Astrocyte (in vitro differentiated cells and primary cell): ENCODE measurements around the gene RAB8A.

Source experiments
- EZH2 ChIP-seq: IDR thresholded peaks from 2 replicates; pipeline ENCODE4 v1.6.1; 2012; ENCODE audit warnings: mild to moderate bottlenecking, low read length, inconsistent platforms; ENCODE audit not compliant: insufficient read depth
- TF ChIP-seq, protein P1 (sequence below): IDR thresholded peaks from 2 replicates; pipeline ENCODE4 v1.5.1; 2011; ENCODE audit warnings: low read depth, mild to moderate bottlenecking, inconsistent platforms, low read length, moderate library complexity; ENCODE audit not compliant: insufficient read depth

DNA sequence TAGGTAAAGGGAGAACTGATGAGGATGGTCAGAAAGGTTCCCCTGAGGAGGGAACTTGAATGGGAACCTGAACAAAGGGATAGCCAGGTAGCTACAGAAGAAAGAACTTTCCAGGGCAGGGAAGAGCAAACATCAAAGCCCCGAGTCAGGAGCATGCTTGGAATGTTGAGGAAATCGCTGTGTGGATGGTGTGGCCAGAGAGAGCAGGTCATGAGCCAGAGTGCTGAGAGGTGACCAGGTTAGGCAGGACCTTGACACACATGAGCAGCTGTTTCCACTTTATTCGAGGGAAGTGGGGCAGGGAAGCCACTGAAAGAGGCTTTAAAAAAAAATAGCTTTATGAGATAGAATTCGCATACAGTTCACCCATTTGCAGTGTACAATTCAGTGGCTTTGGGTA is 4.4 kb downstream of the RAB8A start:
- TF ChIP-seq, protein P1, sequence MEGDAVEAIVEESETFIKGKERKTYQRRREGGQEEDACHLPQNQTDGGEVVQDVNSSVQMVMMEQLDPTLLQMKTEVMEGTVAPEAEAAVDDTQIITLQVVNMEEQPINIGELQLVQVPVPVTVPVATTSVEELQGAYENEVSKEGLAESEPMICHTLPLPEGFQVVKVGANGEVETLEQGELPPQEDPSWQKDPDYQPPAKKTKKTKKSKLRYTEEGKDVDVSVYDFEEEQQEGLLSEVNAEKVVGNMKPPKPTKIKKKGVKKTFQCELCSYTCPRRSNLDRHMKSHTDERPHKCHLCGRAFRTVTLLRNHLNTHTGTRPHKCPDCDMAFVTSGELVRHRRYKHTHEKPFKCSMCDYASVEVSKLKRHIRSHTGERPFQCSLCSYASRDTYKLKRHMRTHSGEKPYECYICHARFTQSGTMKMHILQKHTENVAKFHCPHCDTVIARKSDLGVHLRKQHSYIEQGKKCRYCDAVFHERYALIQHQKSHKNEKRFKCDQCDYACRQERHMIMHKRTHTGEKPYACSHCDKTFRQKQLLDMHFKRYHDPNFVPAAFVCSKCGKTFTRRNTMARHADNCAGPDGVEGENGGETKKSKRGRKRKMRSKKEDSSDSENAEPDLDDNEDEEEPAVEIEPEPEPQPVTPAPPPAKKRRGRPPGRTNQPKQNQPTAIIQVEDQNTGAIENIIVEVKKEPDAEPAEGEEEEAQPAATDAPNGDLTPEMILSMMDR, result no peak
- no peak for TF ChIP-seq EZH2
